Measurements from ENCODE around the gene TIGD1.

TIGD1 gene

GRCh38 chr2:232501794-232502390 lies 48.5 kb downstream of the TIGD1 start:
- DNase-seq (ENCODE audit: low read depth, low spot score) = no peak

- DNase-seq (ENCODE audit: low read depth, low spot score) = no peak
These were observed 49.0 kb downstream of the TIGD1 start for GRCh38 chr2:232501331-232501771.

- DNase-seq (ENCODE audit: low read depth, low spot score) = no peak
These were observed 51.9 kb downstream of the TIGD1 start for GRCh38 chr2:232498452-232498851.

All from brain pericyte (primary cell).